Vagina (tissue), 2 donors: ENCODE data around the gene GLB1L3.

ENCODE experiments used
- CTCF ChIP-seq, 3 experiments: fragments of 450-650 bp in 2 of 3; fragments of 200-600 bp in 1 of 3; sonication (generic) in 1 of 3; IDR thresholded peaks; one replicate each; pipeline ENCODE4 v1.5.1; 2017 to 2019; ENCODE audit warnings: antibody characterized with exemption in 3 of 3, mild to moderate bottlenecking in 2 of 3, moderate library complexity in 2 of 3
- POLR2A ChIP-seq, 2 donors: fragments of 450-650 bp; IDR thresholded peaks; one replicate each; pipeline ENCODE4 v1.6.1; 2017; ENCODE audit warnings: antibody characterized with exemption in 2 of 2, mild to moderate bottlenecking in 2 of 2, moderate library complexity in 2 of 2
- POLR2AphosphoS5 ChIP-seq, 2 donors: sonication (generic); formaldehyde crosslinking; IDR thresholded peaks; one replicate each; pipeline ENCODE4 v1.9.0; 2017; ENCODE audit warnings: antibody characterized with exemption in 2 of 2, mild to moderate bottlenecking in 2 of 2, low read depth in 1 of 2; ENCODE audit not compliant: insufficient read depth in 1 of 2

- no peak for TF ChIP-seq POLR2AphosphoS5 (IDR thresholded peaks at IDR 0.05; ENCODE audit: insufficient read depth in 1 of 2, low read depth in 1 of 2)
- TF ChIP-seq CTCF (IDR thresholded peaks at IDR 0.05) = no peak
- no peak for TF ChIP-seq POLR2A (IDR thresholded peaks at IDR 0.05)
Observed at GRCh38 chr11:134359646-134360045, 83.5 kb downstream of the GLB1L3 start.
